ENCODE results near the gene CDHR1.

The CDHR1 gene

DNA sequence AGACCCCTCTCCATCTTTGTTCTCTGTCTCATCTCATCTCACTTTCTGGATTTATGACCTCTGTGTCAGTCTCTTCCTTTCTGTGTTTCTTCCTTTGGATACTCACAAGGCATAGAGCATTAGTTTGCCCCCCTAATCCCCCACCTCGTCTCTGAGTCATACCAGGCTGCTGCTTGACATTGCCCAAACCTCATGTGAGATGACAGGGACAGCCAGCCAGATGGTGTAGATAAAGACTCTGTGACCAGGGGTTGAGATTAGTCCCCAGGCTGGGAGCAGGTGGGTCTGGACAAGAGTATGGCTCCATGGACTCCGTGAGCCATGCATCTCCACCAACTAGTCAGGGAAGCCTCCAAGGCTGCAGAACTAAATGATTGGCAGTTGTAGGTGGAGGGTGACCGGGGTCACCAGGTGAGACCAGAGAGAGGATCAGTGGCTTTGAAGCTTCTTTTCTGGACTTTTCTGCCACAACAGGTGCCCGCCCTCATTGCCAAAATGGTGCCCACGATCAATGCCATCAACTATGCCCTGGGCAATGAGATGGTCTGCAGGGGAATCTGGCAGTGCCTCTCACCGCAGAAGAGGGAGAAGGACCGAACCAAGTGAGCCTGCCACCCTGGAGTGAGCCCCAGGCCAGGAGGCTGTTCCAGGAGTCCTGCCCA lies 63.8 kb downstream of the CDHR1 start:
- Histone ChIP-seq H3K36me3 (replicated peaks) (no peaks in the 10 kb centered on the region), H3K4me3 (no peak overlapping the region), H3K4me1 (no peaks in the 10 kb centered on the region), H3K27me3 (ENCODE audit: low read depth) (peaks cover 2% of the 10 kb centered on the region; the same call in 1 of the 2 replicates), H3K9me3 (no peaks in the 10 kb centered on the region)
- no peak for DNase-seq (ENCODE audit: low spot score in 2 of 2)
- in situ Hi-C loops (cut with MboI; ENCODE audit: low sequenced_read_pairs): loop anchor here (25.0 kb wide), 1 partner anchor 454 kb away; no protein-coding TSS in a partner anchor

- H3K4me1 ChIP-seq: no peaks in the 10 kb centered on the region
- no peaks in the 10 kb centered on the region for H3K36me3 ChIP-seq (replicated peaks)
- no peaks in the 10 kb centered on the region for H3K9me3 ChIP-seq
- in situ Hi-C loops (cut with MboI; ENCODE audit: low sequenced_read_pairs): loop anchor here (5.0 to 25.0 kb wide), 3 partner anchors 103 to 451 kb away; no protein-coding TSS in a partner anchor
- DNase-seq (ENCODE audit: low spot score in 2 of 2): no peak
- H3K27me3 ChIP-seq (ENCODE audit: low read depth): peaks cover 9% of the 10 kb centered on the region; the same call in 1 of the 2 replicates
- H3K4me3 ChIP-seq: no peak overlapping the region
Observed at GRCh38 chr10:84261236-84261915, 67.0 kb downstream of the CDHR1 start.

DNA sequence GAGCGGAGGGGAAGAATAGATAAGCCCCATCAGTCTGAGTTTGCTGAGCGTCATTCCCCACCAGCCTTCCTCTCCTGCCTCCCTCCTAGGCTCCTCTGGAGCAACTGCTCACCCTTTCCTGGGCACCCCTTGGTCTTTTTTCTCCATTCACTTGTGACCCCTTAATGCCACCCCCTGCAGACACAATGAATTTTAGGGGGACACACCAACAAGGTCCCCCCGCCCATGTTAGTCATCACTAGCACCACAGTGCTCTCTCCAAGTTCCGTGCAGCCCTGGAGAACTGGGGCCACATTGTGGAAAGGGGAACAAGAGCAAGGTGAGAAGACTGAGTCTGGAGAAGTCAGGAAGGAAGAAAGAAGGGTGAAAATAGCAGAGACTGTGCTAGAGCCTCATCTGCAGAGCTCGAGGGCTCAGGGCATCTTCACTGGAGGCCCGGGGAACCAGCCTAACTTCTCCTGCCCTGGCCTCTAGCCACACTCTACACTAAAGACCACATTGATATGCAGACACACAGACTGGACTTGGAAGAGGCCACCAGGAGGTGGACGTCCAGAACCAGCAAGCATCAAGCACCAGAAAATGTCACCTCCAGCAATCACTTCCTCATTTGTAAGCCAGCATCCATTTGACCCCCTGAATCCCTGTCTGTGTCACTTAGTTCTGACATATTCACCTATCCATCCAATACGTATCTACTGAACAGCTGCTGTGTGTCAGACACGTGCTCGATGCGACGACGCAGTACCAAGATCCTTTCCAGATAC lies 68.0 kb downstream of the CDHR1 start:
- Histone ChIP-seq H3K9me3 (no peaks in the 10 kb centered on the region), H3K4me1 (no peaks in the 10 kb centered on the region), H3K36me3 (replicated peaks) (no peaks in the 10 kb centered on the region), H3K4me3 (no peak overlapping the region), H3K27me3 (ENCODE audit: low read depth) (peaks cover 9% of the 10 kb centered on the region; the same call in 1 of the 2 replicates)
- no peak for DNase-seq (ENCODE audit: low spot score in 2 of 2)
- in situ Hi-C loops (cut with MboI; ENCODE audit: low sequenced_read_pairs): loop anchor here (5.0 to 25.0 kb wide), 3 partner anchors 102 to 450 kb away; no protein-coding TSS in a partner anchor

DNA sequence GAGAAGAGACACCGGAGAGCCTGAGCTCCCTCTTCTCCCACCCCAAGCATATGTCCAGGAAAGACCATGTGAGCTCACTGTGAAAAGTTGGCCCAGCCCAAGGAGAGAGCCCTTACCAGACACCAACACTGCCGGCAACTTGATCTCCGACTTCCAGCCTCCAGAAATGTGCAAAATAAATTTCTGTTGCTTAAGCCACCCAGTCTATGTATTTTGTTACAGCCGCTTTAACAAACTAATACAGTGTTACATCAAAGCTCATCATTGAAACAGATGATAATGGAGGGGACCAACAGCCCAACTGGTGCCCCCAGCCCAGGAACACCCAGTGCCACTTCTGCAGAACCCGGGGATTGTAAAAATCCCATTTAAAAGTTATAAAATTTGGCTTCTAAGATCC lies 69.4 kb downstream of the CDHR1 start:
- H3K36me3 ChIP-seq (replicated peaks): no peaks in the 10 kb centered on the region
- in situ Hi-C loops (cut with MboI; ENCODE audit: low sequenced_read_pairs): loop anchor here (5.0 to 25.0 kb wide), 3 partner anchors 101 to 449 kb away; no protein-coding TSS in a partner anchor
- peaks cover 9% of the 10 kb centered on the region; the same call in 1 of the 2 replicates for H3K27me3 ChIP-seq (ENCODE audit: low read depth)
- H3K9me3 ChIP-seq: no peaks in the 10 kb centered on the region
- no peak for DNase-seq (ENCODE audit: low spot score in 2 of 2)
- H3K4me3 ChIP-seq: no peak overlapping the region
- H3K4me1 ChIP-seq: no peaks in the 10 kb centered on the region

DNA sequence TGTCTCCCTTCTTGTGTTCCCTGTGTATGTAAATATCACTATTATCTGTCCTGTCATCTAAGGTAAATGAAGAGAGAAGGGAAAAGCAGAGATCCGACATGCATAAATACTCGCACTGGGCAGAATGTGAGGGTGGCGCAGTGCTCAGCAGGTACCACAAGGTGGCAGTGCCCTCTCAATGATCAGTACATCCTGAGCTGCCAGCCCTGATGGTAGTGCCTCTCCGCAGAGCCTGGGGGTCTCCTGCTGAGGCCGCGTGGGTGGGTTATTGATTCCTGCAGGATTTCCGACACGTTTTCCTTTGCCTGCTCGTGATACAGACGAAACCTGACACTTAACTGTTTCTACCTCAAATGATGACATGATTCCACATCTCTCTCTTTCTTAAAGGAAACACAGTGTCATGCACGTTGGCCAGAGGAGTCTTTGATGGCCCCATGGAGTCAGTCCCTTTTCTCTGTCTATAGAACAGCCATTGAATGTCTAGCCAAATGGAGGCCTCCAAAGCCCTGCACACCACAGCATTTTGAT lies 70.3 kb downstream of the CDHR1 start:
- no peaks in the 10 kb centered on the region for H3K4me1 ChIP-seq
- no peak overlapping the region for H3K4me3 ChIP-seq
- H3K9me3 ChIP-seq: no peaks in the 10 kb centered on the region
- H3K27me3 ChIP-seq (ENCODE audit: low read depth): peaks cover 9% of the 10 kb centered on the region; the same call in 1 of the 2 replicates
- in situ Hi-C loops (cut with MboI; ENCODE audit: low sequenced_read_pairs): loop anchor here (5.0 to 25.0 kb wide), 3 partner anchors 100 to 448 kb away; no protein-coding TSS in a partner anchor
- no peaks in the 10 kb centered on the region for H3K36me3 ChIP-seq (replicated peaks)
- DNase-seq (ENCODE audit: low spot score in 2 of 2): peak; percentile 44 to 77

GRCh38 chr10:84265418-84265817 lies 71.1 kb downstream of the CDHR1 start:
- Histone ChIP-seq H3K36me3 (replicated peaks) (no peaks in the 10 kb centered on the region), H3K9me3 (no peaks in the 10 kb centered on the region), H3K4me3 (no peak overlapping the region), H3K4me1 (no peaks in the 10 kb centered on the region), H3K27me3 (ENCODE audit: low read depth) (peaks cover 9% of the 10 kb centered on the region; the same call in 1 of the 2 replicates)
- in situ Hi-C loops (cut with MboI; ENCODE audit: low sequenced_read_pairs): loop anchor here (10.0 to 25.0 kb wide), 2 partner anchors 99 to 447 kb away; no protein-coding TSS in a partner anchor
- DNase-seq (ENCODE audit: low spot score in 2 of 2): no peak

DNA sequence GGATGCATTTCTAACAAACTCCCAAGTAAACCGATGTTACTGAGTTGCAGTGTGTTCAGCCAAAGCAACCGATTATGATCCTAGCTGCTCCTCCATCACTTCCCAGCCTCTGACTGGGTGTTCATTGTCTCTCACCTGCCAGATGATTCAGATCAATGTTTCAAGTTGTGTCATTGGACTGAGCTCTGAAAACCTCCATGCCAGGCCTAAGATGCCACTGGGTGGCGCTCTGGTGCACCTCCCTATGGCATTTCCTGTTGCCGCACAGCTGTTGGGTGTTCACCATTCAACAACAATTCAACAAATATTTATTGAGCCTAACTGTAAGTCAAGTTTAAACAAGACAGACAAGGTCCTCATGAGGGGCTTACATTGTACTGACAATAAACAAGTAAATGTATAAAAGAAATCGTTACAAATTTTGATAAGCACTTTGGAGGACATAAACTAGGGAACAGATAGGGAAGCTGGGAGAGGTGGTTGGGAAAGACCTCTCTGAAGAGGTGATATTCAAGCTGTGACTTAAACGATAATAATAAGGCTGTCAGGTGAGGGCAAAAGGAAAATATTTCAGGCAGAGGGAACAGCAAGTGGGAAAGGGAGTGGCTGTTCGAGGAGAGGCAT lies 73.3 kb downstream of the CDHR1 start:
- in situ Hi-C loops (cut with MboI; ENCODE audit: low sequenced_read_pairs): loop anchor here (10.0 to 25.0 kb wide), 2 partner anchors 97 to 445 kb away; no protein-coding TSS in a partner anchor
- Histone ChIP-seq H3K27me3 (ENCODE audit: low read depth) (peaks cover 16% of the 10 kb centered on the region; the same call in 1 of the 2 replicates), H3K9me3 (no peaks in the 10 kb centered on the region), H3K4me1 (no peaks in the 10 kb centered on the region), H3K36me3 (replicated peaks) (no peaks in the 10 kb centered on the region), H3K4me3 (no peak overlapping the region)
- peak; percentile 22 to 72 for DNase-seq (ENCODE audit: low spot score in 2 of 2)

DNA sequence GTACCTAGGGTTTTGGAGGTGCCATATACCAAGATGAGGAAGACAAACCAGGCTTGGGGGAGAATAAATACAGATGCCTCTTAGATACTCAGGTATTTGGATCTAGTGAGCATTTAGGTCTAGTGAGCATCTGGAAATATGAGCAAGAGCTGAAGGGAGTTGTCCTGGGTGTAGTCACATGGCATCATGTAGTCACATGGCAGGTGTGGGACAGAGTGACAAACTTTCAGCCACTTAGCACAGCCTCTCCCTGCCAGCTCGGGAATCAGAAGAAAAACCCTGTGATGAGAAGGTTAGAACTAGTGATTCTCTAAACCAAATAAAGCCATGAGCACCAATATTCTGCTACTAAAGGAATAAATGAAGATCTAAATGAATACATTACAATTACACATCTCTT lies 74.8 kb downstream of the CDHR1 start:
- Histone ChIP-seq H3K36me3 (replicated peaks) (no peaks in the 10 kb centered on the region), H3K4me1 (no peaks in the 10 kb centered on the region), H3K27me3 (ENCODE audit: low read depth) (peaks cover 11% of the 10 kb centered on the region; the same call in 1 of the 2 replicates), H3K9me3 (no peaks in the 10 kb centered on the region), H3K4me3 (no peak overlapping the region)
- no peak for DNase-seq (ENCODE audit: low spot score in 2 of 2)
- in situ Hi-C loops (cut with MboI; ENCODE audit: low sequenced_read_pairs): loop anchor here (10.0 to 25.0 kb wide), 2 partner anchors 96 to 443 kb away; no protein-coding TSS in a partner anchor

Data from HAP-1 (cell line).